Mesothelial cell of epicardium (in vitro differentiated cells): Measurements from ENCODE around the gene RNF11. TPM values are rescaled to one million over a fixed set of nuclear protein-coding genes. Genes with fewer than 3 reads are reported as not detected.

ENCODE experiments used
- DNase-seq, 2 experiments: peaks; one replicate each; pipeline ENCODE4 v3.0.0; 2021; ENCODE audit warnings: low spot score in 2 of 2; ENCODE audit not compliant: unreplicated experiment in 2 of 2
- H3K27ac Mint-ChIP-seq: 2 replicates; pipeline ENCODE4 v1.8.0; 2021; ENCODE audit warnings: mixed read lengths
- H3K27me3 Mint-ChIP-seq: 2 replicates; pipeline ENCODE4 v1.8.0; 2021; ENCODE audit warnings: low read depth, mixed read lengths
- H3K36me3 Mint-ChIP-seq: 2 replicates; pipeline ENCODE4 v1.8.0; 2021; ENCODE audit warnings: mixed read lengths
- H3K4me1 Mint-ChIP-seq: 2 replicates; pipeline ENCODE4 v1.8.0; 2021; ENCODE audit warnings: mixed read lengths
- H3K4me3 Mint-ChIP-seq: 2 replicates; pipeline ENCODE4 v1.8.0; 2021; ENCODE audit warnings: mild to moderate bottlenecking, moderate library complexity, mixed read lengths
- H3K9me3 Mint-ChIP-seq: 2 replicates; pipeline ENCODE4 v1.8.0; 2021; ENCODE audit warnings: mixed read lengths
- CTCF ChIP-seq: fragments of 200-600 bp; sonication (generic); IDR thresholded peaks from one replicate; pipeline ENCODE4 v1.5.0; 2021; ENCODE audit warnings: antibody characterized with exemption; ENCODE audit not compliant: unreplicated experiment
- total RNA-seq: library from RNA; stranded (reverse); gene quantifications from 3 replicates; pipeline ENCODE4 v1.2.1, GENCODE V29; 2021

The RNF11 gene
- total RNA-seq, 1 donor from 2014 or later, result 76.7 TPM

DNA sequence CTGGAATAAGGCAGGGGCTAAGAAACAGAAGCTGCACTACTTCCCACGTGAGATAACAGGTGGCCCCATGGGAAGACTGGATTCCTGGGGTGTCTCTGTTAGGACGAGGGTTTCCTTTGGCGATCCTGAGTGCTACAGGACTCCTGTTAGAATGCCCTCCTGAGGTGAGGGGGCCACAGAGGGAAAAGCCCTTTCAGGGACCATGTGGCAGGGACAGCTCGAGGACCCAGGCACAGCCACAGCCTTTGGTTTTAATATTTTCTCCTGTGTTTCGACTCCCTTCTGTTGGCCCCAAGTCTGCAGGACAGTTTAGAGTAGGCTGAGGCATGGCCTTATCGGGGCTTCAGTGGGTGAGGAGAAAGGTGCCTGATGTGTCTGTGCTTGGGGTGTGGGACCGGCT, 81.7 kb downstream of the RNF11 start:
- Mint-ChIP-seq H3K27me3 (no peaks in the 10 kb centered on the region), H3K4me1 (peaks cover 29% of the 10 kb centered on the region), H3K4me3 (no peak overlapping the region), H3K36me3 (no peaks in the 10 kb centered on the region), H3K27ac (no peak overlapping the region), H3K9me3 (no peaks in the 10 kb centered on the region)
- no peak for DNase-seq
- TF ChIP-seq CTCF, result no peak

GRCh38 chr1:51320967-51321923, 85.2 kb downstream of the RNF11 start:
- H3K27me3 Mint-ChIP-seq, result no peaks in the 10 kb centered on the region
- H3K27ac Mint-ChIP-seq, result no peak overlapping the region
- no peaks in the 10 kb centered on the region for H3K36me3 Mint-ChIP-seq
- H3K4me3 Mint-ChIP-seq, result no peak overlapping the region
- TF ChIP-seq CTCF, result no peak
- H3K4me1 Mint-ChIP-seq, result peaks cover 19% of the 10 kb centered on the region
- DNase-seq, result no peak
- H3K9me3 Mint-ChIP-seq, result no peaks in the 10 kb centered on the region

- TF ChIP-seq CTCF, result no peak
- Mint-ChIP-seq H3K9me3 (no peaks in the 10 kb centered on the region), H3K36me3 (no peaks in the 10 kb centered on the region), H3K27ac (no peak overlapping the region), H3K4me3 (no peak overlapping the region), H3K4me1 (peaks cover 19% of the 10 kb centered on the region), H3K27me3 (no peaks in the 10 kb centered on the region)
- no peak for DNase-seq
Observed at GRCh38 chr1:51321924-51322280, 85.8 kb downstream of the RNF11 start.

DNA sequence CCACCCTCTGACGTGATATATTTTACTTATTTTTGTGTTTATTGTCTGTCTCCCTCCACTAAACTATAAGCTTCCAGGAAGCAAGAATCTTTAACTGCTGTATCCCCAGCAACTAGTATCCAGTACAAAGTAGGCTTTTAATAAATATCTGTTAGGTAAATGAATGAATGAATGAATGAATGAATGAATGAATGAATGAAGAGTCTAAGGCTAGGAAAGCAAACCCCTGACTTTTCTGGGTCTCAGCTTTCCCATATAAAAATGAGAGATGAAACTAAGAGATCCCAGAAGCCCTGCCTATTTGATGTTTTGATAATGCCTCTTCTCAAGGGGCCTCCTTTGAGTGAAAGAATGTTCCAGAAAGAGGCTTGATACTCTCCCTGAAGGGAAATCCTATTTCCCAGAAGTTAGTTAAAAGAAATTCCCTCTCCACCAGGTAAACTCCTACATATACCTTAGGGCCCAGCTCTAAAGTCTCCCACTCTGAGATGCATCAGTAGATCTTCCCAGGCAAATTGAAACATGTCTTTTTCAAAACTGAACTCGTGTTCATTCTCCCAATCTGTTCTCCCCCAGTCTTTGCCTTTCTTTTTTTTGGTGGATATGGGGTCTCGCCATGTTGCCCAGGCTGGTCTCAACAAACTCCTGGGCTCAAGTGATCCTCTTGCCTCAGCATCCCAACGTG, 86.5 kb downstream of the RNF11 start:
- no peaks in the 10 kb centered on the region for H3K9me3 Mint-ChIP-seq

More for the DNA sequence above, 86.5 kb downstream of the RNF11 start:
- Mint-ChIP-seq H3K36me3 (no peaks in the 10 kb centered on the region), H3K4me3 (no peak overlapping the region), H3K4me1 (peaks cover 23% of the 10 kb centered on the region), H3K27ac (no peak overlapping the region), H3K27me3 (no peaks in the 10 kb centered on the region)
- no peak for TF ChIP-seq CTCF
- DNase-seq, result no peak

Other genes starting within 250 kb of the RNF11 start
- not detected in 3 replicates for gene C1orf185, start 134.0 kb upstream of the RNF11 start, total RNA-seq
- 8.0 to 10.1 TPM (median 8.4 TPM) in 3 replicates for gene TTC39A, start 94.3 kb downstream of the RNF11 start, total RNA-seq